ENCODE data around the gene TMSB15B.
"Not testable (repeated sequence)": the region's sequence is repeated elsewhere in the genome, so short reads cannot be mapped to it uniquely, and the experiment has no call there.

Gene TMSB15B

GRCh38 chrX:103962411-103963278 lies at the start of gene TMSB15B:
TSS of gene TMSB15B (plus strand) at chrX:103962627.
- not testable (repeated sequence) for DNase-seq

DNA sequence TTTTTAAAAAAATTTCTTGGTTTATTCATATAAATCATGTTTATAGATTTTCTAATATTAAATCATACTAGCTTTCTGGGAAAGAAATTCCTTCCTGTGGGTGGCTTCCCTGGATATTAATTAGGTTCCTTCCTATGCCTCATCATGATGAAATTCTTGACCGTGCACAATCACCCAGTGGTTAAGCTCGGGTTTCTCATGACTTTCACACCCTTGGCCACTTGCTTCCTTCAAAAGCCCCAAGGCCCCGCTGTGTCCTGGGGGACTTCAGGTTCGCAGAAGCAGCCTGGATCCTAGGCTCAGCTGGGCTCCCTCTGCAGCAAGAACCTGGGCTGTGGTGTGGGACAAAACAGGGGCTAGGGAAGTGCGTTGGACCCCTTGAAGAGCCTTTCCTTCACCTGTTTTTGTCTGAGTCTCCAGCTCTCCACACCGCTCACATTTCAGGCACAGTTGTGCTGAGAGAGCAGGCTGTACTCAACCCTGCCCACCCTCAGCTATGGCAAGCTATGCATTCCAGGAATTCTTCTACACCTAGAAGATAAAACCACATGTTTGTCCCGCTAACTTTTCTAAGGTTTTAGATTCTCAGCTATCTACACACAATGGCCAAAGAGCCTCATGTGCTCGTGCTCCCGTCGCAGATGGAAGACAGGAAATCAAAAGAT lies 48.9 kb upstream of the TMSB15B start:
- DNase-seq, result no peak

GRCh38 chrX:103918050-103918449 lies 44.4 kb upstream of the TMSB15B start:
- peak in 4 of 6 experiments; percentile 8 to 20 (median 14) for DNase-seq

GRCh38 chrX:103918571-103919269 lies 43.7 kb upstream of the TMSB15B start:
- peak; percentile 19 to 65 (median 49) for DNase-seq

DNA sequence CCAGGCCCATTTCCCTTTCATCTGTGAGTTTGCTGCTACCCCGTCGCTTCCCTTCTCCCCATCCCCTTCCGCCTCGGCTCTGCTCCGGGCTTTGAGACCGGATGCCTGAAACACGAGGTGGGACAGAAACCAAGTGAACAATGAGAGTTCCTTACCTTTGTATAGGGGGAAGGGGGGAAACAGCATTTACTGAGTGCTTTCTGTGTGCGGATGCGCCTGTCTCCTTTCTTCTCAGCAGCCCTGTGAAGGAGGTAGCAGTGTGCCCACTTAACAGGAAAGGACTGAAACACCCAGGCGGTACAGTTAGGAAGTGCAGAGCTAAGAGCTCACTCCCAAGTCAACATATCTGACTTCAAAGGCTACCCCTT lies 43.2 kb upstream of the TMSB15B start:
- peak in 3 of 6 experiments; percentile 25 to 44 (median 27) for DNase-seq

GRCh38 chrX:103920515-103920914 lies 41.9 kb upstream of the TMSB15B start:
- DNase-seq, result not testable (repeated sequence)

DNA sequence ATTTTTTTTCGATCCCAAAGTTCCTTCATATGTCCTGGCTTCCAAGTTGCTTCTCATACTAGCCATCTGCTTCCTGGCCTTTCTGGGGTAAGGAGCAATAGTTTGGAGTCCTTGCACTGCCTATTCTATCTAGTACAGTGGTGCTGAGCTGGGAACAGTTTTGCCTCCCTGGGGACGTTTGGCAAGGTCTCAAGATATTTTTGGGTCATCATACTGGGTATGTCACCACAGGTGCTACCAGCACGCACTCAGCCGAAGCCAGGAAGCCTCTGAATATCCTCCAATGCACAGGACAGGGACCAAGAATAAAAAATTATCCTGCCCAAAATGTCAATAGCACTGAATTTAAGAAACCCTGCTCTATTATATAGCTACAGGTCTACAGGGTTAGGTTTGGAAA lies 35.4 kb upstream of the TMSB15B start:
- DNase-seq, result no peak

GRCh38 chrX:103927633-103928032 lies 34.8 kb upstream of the TMSB15B start:
- no peak for DNase-seq

DNA sequence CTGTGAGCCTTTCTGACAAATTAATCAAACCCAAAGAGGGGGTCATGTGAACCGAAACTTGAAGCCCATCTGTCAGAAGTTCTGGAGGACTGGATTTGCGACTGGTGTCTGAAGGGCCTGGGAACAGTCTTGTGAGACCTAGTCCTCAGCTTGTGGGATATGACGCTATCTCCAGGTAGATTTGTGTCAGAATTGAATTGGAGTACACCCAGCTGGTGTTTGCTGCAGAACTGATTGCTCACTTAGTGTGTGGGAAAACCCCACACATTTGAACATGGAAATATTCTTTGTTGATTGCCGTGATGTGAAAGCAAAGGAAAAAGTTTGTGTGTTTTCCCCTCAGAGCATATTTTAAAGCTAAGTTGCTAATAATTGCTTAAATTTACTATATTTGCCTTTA lies 30.3 kb upstream of the TMSB15B start:
- DNase-seq, result no peak

DNA sequence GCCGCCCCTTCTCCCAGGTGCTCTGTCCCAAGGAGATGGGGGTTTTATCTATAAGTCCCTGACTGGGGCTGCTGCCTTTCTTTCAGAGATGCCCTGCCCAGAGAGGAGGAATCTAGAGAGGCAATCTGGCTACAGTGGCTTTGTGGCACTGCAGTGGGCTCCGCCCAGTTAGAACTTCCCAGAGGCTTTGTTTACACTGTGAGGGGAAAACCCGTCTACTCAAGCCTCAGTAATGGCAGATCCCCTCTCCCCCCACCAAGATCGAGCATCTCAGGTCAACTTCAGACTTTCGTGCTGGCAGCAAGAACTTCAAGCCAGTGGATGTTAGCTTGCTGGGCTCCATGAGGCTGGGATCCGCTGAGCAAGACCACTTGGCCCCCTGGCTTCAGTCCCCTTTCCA lies 22.2 kb upstream of the TMSB15B start:
- not testable (repeated sequence) for DNase-seq

GRCh38 chrX:103941201-103941975 lies 21.0 kb upstream of the TMSB15B start:
- DNase-seq, result peak in 2 of 6 experiments; percentile 8 to 11

DNA sequence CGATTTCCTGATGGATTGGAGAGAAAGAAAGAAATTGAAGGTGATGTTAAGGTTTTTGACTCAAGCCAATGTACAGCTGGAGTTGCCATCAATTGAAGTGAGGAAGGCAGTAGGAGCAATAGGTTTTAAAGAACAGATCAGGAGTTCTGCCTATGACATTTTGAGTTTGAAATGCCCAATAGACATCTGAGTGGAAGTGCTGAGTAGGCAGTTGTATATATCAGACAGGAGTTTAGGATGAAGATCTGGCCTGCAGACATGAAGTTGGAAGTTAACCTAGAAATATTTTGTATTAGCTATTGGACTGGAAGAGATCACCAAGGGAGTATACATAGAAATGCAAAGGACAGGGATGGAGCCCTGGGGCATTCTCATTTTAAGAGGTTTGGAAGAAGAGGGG lies 12.9 kb upstream of the TMSB15B start:
- DNase-seq, result no peak

- no peak for DNase-seq
Measured at GRCh38 chrX:103953353-103953752, 9.1 kb upstream of the TMSB15B start.

GRCh38 chrX:103954259-103954658 lies 8.2 kb upstream of the TMSB15B start:
- no peak for DNase-seq

- not testable (repeated sequence) for DNase-seq
Measured at GRCh38 chrX:103960599-103960998, 1.8 kb upstream of the TMSB15B start.

DNA sequence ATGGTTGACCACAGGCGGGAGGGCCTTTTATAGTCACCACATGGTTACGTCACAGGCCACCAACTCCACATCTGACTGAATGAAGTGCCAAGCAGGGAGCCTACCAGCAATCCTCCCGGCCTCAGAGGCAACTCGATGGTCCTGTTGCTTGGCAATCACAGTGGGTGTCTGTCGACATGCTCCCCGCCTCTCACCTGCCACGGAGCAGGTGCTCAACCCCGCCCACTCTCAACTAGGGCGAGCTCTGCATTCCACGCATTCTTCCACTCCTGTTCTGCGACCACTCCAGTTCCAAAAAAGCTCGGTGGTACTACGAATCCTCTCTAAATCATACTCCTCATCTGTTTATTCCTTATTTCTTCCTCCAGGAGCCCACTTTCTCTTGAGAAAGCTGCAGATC lies 21.1 kb downstream of the TMSB15B start:
- not testable (repeated sequence) for DNase-seq

- DNase-seq, result no peak
Measured at GRCh38 chrX:103999234-103999633, 36.8 kb downstream of the TMSB15B start.

GRCh38 chrX:104008831-104009230 lies 46.4 kb downstream of the TMSB15B start:
- no peak for DNase-seq

- no peak for DNase-seq
Measured at GRCh38 chrX:104013158-104013557, 50.7 kb downstream of the TMSB15B start.

- DNase-seq, result no peak
Measured at GRCh38 chrX:104013606-104014005, 51.2 kb downstream of the TMSB15B start, which contains the start of gene H2BW1. TSS of gene H2BW1 (minus strand) at chrX:104013708. CDS start at chrX:104013576, 132 bp downstream.

- not testable (repeated sequence) for DNase-seq
Measured at GRCh38 chrX:104015576-104015975, 53.1 kb downstream of the TMSB15B start.
